Measurements from ENCODE around the gene PLCE1.

The PLCE1 gene

GRCh38 chr10:93993414-93993781 is 333 bp upstream of the PLCE1 start:
- H3K4me3 ChIP-seq (ENCODE audit: low read depth, low read length) = no peak overlapping the region; the same call in 1 of the 2 replicates
- TF ChIP-seq CTCF (IDR thresholded peaks at IDR 0.05; ENCODE audit: low read depth, low read length, missing control alignments) = no peak
- DNase-seq (ENCODE audit: low read depth) = no peak

- no peak for DNase-seq (ENCODE audit: low read depth)
- no peak overlapping the region; the same call in 1 of the 2 replicates for H3K4me3 ChIP-seq (ENCODE audit: low read depth, low read length)
- no peak for TF ChIP-seq CTCF (IDR thresholded peaks at IDR 0.05; ENCODE audit: low read depth, low read length, missing control alignments)
Measured at GRCh38 chr10:93994438-93994801, 689 bp downstream of the PLCE1 start.

GRCh38 chr10:93995182-93995581 is 1.5 kb downstream of the PLCE1 start:
- TF ChIP-seq CTCF (IDR thresholded peaks at IDR 0.05; ENCODE audit: low read depth, low read length, missing control alignments) = no peak
- no peak for DNase-seq (ENCODE audit: low read depth)
- H3K4me3 ChIP-seq (ENCODE audit: low read depth, low read length) = no peak overlapping the region

GRCh38 chr10:93995598-93996271 is 2.0 kb downstream of the PLCE1 start:
- no peak for TF ChIP-seq CTCF (IDR thresholded peaks at IDR 0.05; ENCODE audit: low read depth, low read length, missing control alignments)
- H3K4me3 ChIP-seq (ENCODE audit: low read depth, low read length) = no peak overlapping the region
- no peak for DNase-seq (ENCODE audit: low read depth)

GRCh38 chr10:93996551-93996950 is 2.8 kb downstream of the PLCE1 start:
- TF ChIP-seq CTCF (IDR thresholded peaks at IDR 0.05; ENCODE audit: low read depth, low read length, missing control alignments) = no peak
- H3K4me3 ChIP-seq (ENCODE audit: low read depth, low read length) = no peak overlapping the region
- no peak for DNase-seq (ENCODE audit: low read depth)

- H3K4me3 ChIP-seq (ENCODE audit: low read depth, low read length) = no peak overlapping the region
- TF ChIP-seq CTCF (IDR thresholded peaks at IDR 0.05; ENCODE audit: low read depth, low read length, missing control alignments) = no peak
- DNase-seq (ENCODE audit: low read depth) = no peak
Measured at GRCh38 chr10:93997546-93997945, 3.8 kb downstream of the PLCE1 start.

- no peak overlapping the region for H3K4me3 ChIP-seq (ENCODE audit: low read depth, low read length)
- no peak for DNase-seq (ENCODE audit: low read depth)
- no peak for TF ChIP-seq CTCF (IDR thresholded peaks at IDR 0.05; ENCODE audit: low read depth, low read length, missing control alignments)
Measured at GRCh38 chr10:93999401-93999851, 5.7 kb downstream of the PLCE1 start.
